Osteoblast (primary cell): ENCODE data around the gene TBX15. TPM values are rescaled to one million over a fixed set of nuclear protein-coding genes. Genes with fewer than 3 reads are reported as not detected.
A peak's percentile ranks its signal among the peaks of the same experiment; 100 is the strongest.

ENCODE experiments used
- DNase-seq: peaks from one replicate; pipeline ENCODE4 v3.0.0; 2011; ENCODE audit warnings: low spot score, mixed read lengths; ENCODE audit not compliant: insufficient read length; ENCODE audit errors: missing footprints
- H2AFZ ChIP-seq: 2 replicates; pipeline ENCODE4 v1.6.0; 2011; ENCODE audit warnings: mild to moderate bottlenecking, low read length
- H3K27ac ChIP-seq: 2 replicates; pipeline ENCODE4 v1.5.1; 2011; ENCODE audit warnings: mild to moderate bottlenecking, low read depth, low read length, moderate library complexity
- H3K27me3 ChIP-seq: 2 replicates; pipeline ENCODE4 v1.6.0; 2012; ENCODE audit warnings: mild to moderate bottlenecking, control low read depth, inconsistent platforms, low read length, moderate library complexity; ENCODE audit not compliant: insufficient read depth
- H3K36me3 ChIP-seq: 2 replicates; pipeline ENCODE4 v1.5.1; 2011; ENCODE audit warnings: mild to moderate bottlenecking, low read length, control low read depth, moderate library complexity; ENCODE audit not compliant: insufficient read depth
- H3K4me1 ChIP-seq: 2 replicates; pipeline ENCODE4 v1.5.1; 2011; ENCODE audit warnings: mild to moderate bottlenecking, low read length, control low read depth, moderate library complexity; ENCODE audit not compliant: insufficient read depth
- H3K4me2 ChIP-seq: 2 replicates; pipeline ENCODE4 v1.6.0; 2011; ENCODE audit warnings: mild to moderate bottlenecking, low read length; ENCODE audit not compliant: insufficient read depth
- H3K4me3 ChIP-seq: fragments of 200-600 bp; sonication (generic); 3 replicates; pipeline ENCODE4 v1.5.1; 2012; ENCODE audit warnings: mild to moderate bottlenecking, low read length, inconsistent platforms; ENCODE audit not compliant: insufficient read depth
- H3K79me2 ChIP-seq: 2 replicates; pipeline ENCODE4 v1.6.0; 2012; ENCODE audit warnings: mild to moderate bottlenecking, low read length, control low read depth, inconsistent platforms; ENCODE audit not compliant: insufficient read depth
- H3K9me3 ChIP-seq: 2 replicates; pipeline ENCODE4 v1.5.1; 2011; ENCODE audit warnings: low read depth, low read length, control low read depth
- H4K20me1 ChIP-seq: 2 replicates; pipeline ENCODE4 v1.6.0; 2012; ENCODE audit warnings: mild to moderate bottlenecking, low read length, control low read depth; ENCODE audit not compliant: insufficient read depth
- total RNA-seq: library from RNA; depleted of rRNA; stranded (reverse); fragments of >200 nt; gene quantifications from 2 replicates; pipeline ENCODE4 v1.2.3, GENCODE V29; 2012
- TF ChIP-seq, protein P1 (sequence below): IDR thresholded peaks from 2 replicates; pipeline ENCODE4 v1.5.1; 2011; ENCODE audit warnings: mild to moderate bottlenecking, low read depth, low read length, moderate library complexity; ENCODE audit errors: extremely low read depth

Gene TBX15
- total RNA-seq, 1 donor, result 44.5 TPM

DNA sequence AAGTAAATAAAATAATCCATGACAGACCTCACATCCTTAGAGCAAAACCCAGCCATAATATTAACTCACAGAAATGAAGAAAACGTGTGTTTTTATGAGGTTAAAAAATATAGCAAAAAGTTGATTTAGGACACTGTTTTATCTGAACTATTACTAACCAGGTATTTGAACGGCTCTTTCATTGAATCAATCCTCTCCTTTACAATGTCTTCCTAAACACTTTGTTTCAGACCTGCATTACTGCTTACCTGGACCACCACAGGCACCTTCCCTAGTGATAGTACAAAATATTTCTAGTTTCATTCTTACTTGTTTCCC lies 25.0 kb downstream of the TBX15 start:
- H3K4me3 ChIP-seq, result no peak overlapping the region
- TF ChIP-seq, protein P1, sequence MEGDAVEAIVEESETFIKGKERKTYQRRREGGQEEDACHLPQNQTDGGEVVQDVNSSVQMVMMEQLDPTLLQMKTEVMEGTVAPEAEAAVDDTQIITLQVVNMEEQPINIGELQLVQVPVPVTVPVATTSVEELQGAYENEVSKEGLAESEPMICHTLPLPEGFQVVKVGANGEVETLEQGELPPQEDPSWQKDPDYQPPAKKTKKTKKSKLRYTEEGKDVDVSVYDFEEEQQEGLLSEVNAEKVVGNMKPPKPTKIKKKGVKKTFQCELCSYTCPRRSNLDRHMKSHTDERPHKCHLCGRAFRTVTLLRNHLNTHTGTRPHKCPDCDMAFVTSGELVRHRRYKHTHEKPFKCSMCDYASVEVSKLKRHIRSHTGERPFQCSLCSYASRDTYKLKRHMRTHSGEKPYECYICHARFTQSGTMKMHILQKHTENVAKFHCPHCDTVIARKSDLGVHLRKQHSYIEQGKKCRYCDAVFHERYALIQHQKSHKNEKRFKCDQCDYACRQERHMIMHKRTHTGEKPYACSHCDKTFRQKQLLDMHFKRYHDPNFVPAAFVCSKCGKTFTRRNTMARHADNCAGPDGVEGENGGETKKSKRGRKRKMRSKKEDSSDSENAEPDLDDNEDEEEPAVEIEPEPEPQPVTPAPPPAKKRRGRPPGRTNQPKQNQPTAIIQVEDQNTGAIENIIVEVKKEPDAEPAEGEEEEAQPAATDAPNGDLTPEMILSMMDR, result no peak
- H3K27me3 ChIP-seq, result no peaks in the 10 kb centered on the region
- peak overlapping the region; percentile 8 for H3K4me2 ChIP-seq
- H3K4me1 ChIP-seq, result peaks cover 32% of the 10 kb centered on the region
- no peak overlapping the region for H2AFZ ChIP-seq
- H3K27ac ChIP-seq, result peak overlapping the region; percentile 46
- H3K9me3 ChIP-seq, result no peaks in the 10 kb centered on the region
- no peak for DNase-seq
- peaks cover 88% of the 10 kb centered on the region for H3K79me2 ChIP-seq
- peaks cover 34% of the 10 kb centered on the region for H4K20me1 ChIP-seq
- peaks cover 11% of the 10 kb centered on the region for H3K36me3 ChIP-seq

DNA sequence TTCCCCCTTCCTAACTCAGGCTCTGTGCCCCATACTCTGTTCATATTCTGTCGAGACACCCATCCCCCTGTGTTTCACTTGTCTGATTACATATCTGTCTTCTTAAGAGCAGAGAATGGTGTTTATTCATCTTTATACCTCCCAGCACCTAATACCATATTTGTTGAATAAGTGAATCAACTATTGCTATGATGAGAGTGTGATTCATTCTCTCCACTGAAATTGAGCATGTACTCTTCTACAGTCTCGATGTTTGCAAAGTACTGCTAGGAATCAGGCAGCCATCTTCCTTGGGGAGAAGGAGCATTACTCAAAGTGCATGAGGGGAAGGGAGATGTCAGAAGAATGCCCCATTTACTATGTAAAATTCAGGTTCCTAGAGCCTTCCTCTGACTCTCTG lies 27.0 kb downstream of the TBX15 start:
- H3K4me1 ChIP-seq, result peaks cover 32% of the 10 kb centered on the region

DNA sequence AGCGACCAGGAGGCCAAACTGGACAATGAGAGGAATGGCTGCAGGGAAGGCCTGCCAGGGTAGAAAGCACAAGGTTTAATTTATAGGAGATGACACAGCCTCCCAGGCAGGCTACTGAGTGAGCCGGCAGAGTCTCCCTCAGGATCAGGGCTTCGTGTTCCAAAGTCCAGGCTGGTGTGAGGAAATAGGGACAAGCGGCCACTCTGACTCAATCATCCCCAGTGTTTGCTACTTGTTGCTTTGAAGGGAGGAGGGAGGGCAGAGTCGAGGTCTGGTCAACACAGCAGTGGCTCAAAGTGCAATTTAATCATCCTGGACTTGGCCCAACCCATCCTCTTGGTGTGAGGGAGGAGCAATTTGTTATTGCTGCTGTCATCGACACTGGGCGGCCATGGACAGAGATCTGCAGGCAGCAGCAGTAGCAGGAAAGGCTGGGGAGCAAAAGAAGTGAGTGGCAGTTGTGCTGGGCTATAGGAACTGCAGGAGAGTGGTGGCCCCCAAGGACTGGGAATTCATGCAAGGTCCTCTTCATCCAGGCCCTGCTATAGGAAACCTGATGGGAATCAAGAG lies 27.5 kb downstream of the TBX15 start:
- peak; percentile 63 for DNase-seq
- Histone ChIP-seq H3K4me3 (no peak overlapping the region), H3K4me2 (peak overlapping the region; percentile 67), H3K27ac (peak overlapping the region; percentile 79), H3K79me2 (peaks cover 86% of the 10 kb centered on the region), H3K27me3 (no peaks in the 10 kb centered on the region), H3K9me3 (no peaks in the 10 kb centered on the region), H3K36me3 (peaks cover 11% of the 10 kb centered on the region), H2AFZ (no peak overlapping the region), H4K20me1 (peaks cover 37% of the 10 kb centered on the region), H3K4me1 (peaks cover 32% of the 10 kb centered on the region)
- TF ChIP-seq, protein P1, result no peak

More for the DNA sequence above, 27.0 kb downstream of the TBX15 start:
- TF ChIP-seq, protein P1, result no peak
- H4K20me1 ChIP-seq, result peaks cover 35% of the 10 kb centered on the region
- H3K27me3 ChIP-seq, result no peaks in the 10 kb centered on the region
- no peaks in the 10 kb centered on the region for H3K9me3 ChIP-seq
- H3K4me3 ChIP-seq, result no peak overlapping the region
- peak overlapping the region; percentile 21 for H2AFZ ChIP-seq
- no peak for DNase-seq
- H3K36me3 ChIP-seq, result peaks cover 11% of the 10 kb centered on the region
- H3K4me2 ChIP-seq, result peak overlapping the region; percentile 67
- H3K27ac ChIP-seq, result peak overlapping the region; percentile 79
- peaks cover 83% of the 10 kb centered on the region for H3K79me2 ChIP-seq

DNA sequence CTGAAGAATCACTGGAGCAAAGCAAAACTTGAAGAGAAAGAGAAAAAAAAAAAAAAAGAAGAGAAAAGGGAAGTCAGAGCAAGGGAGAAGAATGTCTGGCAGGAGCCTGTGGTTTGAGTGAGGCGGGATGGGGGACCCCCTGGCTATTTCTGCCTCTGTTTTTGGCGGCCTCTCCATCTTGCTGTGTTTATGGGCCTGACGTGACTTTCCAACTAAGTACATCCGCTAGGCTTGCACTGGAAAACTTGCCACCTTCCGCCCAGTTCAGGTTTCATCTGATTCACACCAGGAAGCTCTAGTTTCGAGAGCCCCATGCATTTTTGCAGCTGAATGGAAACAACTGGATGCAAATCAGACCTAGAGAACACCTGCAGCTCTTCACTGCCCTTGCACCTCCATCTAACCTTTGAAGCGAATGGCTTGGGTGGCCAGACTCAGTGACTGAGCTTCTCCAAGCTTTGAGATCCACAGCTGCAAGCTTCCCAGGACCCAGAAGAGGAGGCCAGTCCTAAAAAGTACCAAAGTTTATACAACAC lies 28.0 kb downstream of the TBX15 start:
- no peaks in the 10 kb centered on the region for H3K9me3 ChIP-seq
- no peak overlapping the region for H2AFZ ChIP-seq
- H3K36me3 ChIP-seq, result peaks cover 11% of the 10 kb centered on the region
- H3K79me2 ChIP-seq, result peaks cover 87% of the 10 kb centered on the region
- H3K27me3 ChIP-seq, result no peaks in the 10 kb centered on the region
- TF ChIP-seq, protein P1, result no peak
- H3K4me1 ChIP-seq, result peaks cover 32% of the 10 kb centered on the region
- H3K4me3 ChIP-seq, result no peak overlapping the region
- H3K27ac ChIP-seq, result peak overlapping the region; percentile 79
- H3K4me2 ChIP-seq, result peak overlapping the region; percentile 54
- no peak for DNase-seq
- H4K20me1 ChIP-seq, result peaks cover 42% of the 10 kb centered on the region
